ENCODE measurements around the gene EYA4.

DNA sequence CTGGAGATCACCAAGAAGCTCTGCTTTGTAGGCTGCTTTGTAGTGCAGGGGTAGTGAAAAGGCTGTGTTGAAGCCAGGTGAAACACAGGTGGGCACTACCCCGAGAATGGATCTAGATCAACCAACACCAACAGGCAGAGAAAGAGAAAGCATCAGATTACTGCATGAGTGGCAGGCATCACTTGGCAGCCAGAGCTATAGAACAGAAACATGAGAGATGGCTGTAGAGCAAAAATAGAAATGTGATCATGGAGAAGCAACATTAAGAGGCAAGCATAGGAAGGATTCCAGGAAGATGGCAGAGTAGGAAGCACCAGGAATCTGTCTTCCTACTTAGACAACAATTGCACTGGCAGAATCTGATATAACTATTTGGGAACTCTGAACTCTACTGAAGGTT, 336.7 kb downstream of the EYA4 start:
- TF ChIP-seq, protein P1, sequence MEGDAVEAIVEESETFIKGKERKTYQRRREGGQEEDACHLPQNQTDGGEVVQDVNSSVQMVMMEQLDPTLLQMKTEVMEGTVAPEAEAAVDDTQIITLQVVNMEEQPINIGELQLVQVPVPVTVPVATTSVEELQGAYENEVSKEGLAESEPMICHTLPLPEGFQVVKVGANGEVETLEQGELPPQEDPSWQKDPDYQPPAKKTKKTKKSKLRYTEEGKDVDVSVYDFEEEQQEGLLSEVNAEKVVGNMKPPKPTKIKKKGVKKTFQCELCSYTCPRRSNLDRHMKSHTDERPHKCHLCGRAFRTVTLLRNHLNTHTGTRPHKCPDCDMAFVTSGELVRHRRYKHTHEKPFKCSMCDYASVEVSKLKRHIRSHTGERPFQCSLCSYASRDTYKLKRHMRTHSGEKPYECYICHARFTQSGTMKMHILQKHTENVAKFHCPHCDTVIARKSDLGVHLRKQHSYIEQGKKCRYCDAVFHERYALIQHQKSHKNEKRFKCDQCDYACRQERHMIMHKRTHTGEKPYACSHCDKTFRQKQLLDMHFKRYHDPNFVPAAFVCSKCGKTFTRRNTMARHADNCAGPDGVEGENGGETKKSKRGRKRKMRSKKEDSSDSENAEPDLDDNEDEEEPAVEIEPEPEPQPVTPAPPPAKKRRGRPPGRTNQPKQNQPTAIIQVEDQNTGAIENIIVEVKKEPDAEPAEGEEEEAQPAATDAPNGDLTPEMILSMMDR (IDR thresholded peaks at IDR 0.05; ENCODE audit: insufficient read depth, low read depth, low read length) = no peak
- TF ChIP-seq EZH2 (IDR thresholded peaks at IDR 0.05; ENCODE audit: insufficient read depth, low read length) = no peak
